ENCODE data around the gene PLA2G6.
A peak's percentile ranks its signal among the peaks of the same experiment; 100 is the strongest.

PLA2G6 gene, protein sequence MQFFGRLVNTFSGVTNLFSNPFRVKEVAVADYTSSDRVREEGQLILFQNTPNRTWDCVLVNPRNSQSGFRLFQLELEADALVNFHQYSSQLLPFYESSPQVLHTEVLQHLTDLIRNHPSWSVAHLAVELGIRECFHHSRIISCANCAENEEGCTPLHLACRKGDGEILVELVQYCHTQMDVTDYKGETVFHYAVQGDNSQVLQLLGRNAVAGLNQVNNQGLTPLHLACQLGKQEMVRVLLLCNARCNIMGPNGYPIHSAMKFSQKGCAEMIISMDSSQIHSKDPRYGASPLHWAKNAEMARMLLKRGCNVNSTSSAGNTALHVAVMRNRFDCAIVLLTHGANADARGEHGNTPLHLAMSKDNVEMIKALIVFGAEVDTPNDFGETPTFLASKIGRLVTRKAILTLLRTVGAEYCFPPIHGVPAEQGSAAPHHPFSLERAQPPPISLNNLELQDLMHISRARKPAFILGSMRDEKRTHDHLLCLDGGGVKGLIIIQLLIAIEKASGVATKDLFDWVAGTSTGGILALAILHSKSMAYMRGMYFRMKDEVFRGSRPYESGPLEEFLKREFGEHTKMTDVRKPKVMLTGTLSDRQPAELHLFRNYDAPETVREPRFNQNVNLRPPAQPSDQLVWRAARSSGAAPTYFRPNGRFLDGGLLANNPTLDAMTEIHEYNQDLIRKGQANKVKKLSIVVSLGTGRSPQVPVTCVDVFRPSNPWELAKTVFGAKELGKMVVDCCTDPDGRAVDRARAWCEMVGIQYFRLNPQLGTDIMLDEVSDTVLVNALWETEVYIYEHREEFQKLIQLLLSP

DNA sequence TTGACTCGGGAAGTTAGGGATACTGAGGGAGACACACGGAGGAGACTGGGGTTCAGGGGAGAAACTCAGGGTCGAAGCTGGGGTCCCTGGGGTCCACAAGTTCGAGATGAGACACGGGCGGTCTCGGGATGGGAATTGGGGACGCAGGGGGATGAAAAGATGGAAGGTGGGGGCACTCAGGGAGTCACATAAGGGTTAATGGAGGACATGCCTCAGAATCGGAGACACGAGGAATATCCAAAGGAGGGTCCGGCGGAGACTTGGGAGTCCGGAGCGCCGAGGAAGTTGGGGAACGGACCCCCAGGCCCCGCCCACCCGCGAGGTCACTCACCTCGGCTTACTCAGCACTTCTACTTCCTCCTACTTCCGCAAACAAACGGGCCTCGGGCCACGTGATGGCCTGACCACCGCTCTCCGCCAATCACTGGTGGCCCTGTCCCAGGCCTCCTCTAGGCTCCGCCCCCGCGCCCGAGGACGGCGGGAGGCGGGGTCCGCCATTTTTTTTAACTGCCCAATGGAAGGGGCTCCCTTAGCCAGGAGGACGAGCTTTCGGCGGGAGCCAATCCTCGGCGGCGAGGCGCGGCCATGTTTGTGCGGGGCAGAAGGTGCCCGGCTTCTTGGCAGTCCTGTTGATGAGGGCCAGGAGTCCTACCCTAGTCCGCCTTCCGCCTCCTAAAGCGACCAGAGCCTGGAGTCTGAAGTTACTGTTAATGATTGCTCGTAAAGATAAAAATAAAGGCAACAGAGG lies at the start of gene PLA2G6:
Gene PLA2G6, minus strand, starts transcription at position 378 of the 748 bp plus-strand sequence. CDS start 12,404 bp downstream, outside the sequence.
- DNase-seq = peak; percentile 98

DNA sequence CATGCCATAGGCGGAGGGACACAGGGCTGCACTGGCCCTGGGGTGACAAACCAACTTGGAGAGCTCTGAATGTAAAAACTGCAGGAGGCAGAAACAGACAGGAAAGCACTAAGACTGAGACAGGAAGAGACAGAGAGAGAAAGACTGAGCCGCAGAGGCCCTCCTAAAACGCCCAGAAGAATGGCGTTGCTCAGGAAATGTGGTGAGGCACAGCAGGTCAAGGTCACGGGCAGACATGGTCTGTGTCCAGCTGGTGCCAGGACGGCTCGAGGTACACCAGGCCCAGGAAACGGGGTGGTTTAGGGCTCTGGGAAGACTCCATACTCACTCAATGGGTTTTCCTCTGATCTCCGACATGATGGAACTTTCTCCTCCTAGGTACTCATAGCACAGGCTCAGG lies 49.3 kb upstream of the PLA2G6 start:
- DNase-seq = no peak

DNA sequence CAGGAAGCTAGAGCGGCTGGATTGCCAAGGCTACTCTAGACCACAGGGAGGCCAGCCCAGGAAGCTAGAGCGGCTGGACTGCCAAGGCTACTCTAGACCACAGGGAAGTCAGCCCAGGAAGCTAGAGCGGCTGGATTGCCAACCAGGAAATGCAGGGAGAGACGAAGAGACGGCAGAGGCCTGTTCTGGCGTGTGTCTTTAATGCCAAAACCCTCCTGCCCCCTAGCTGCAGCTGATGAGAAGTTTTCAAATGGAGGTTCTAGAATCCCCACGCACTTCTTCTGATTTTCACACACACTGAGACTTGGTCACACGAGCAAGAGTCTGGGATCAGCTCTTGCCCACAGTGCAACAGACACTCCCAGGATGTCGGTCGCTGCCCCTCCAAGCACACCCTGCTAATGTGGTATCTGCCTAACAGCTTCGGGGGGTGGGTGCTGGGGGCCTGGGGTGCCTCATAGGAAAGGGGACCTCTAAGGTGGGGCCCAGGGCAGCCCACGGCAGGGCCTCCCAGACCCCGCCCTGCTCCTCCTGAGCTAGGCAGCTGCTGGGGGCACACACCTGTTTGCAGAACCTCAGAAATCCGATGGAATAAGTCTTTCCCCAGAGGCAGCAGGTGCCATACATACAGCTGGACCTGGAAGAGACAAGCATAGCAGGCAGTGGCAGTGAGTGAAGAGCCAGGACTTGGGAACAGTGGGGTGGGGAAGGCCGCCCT lies 48.6 kb upstream of the PLA2G6 start:
- no peak for DNase-seq

DNA sequence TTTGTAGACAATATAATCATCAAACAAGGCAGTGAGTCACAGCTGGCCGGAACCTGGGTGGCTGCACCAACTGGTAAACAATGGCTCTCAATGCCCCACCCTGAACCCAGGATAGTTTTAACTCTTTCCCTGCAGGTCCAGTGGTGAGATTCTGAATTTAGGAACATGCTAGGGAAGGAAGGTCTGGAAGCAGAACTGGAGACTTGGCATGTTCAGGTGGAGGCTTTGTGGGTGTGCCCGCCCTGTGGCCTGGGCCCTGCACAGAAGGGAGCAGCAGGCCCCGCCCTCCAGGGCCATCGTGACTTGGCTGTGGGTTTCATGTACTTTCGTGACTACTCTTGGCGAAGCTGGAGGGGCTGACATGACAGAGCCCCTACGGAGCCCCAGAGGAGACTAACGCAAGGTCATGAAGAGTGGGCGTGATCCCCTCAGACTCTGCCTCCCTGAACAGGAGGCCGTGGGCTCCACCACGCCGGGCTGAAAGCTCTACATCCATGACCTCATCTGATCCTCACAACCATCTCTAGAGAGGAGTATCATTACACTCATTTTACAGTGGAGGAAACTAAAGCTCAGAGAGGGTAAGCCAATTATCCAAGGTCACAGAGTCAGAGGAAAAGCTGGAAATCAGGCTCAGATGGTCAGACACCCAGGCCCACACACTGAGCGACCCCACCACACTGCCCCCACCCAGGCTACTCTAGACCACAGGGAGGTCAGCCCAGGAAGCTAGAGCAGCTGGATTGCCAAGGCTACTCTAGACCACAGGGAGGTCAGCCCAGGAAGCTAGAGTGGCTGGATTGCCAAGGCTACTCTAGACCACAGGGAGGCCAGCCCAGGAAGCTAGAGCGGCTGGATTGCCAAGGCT lies 47.5 kb upstream of the PLA2G6 start:
- DNase-seq = no peak

DNA sequence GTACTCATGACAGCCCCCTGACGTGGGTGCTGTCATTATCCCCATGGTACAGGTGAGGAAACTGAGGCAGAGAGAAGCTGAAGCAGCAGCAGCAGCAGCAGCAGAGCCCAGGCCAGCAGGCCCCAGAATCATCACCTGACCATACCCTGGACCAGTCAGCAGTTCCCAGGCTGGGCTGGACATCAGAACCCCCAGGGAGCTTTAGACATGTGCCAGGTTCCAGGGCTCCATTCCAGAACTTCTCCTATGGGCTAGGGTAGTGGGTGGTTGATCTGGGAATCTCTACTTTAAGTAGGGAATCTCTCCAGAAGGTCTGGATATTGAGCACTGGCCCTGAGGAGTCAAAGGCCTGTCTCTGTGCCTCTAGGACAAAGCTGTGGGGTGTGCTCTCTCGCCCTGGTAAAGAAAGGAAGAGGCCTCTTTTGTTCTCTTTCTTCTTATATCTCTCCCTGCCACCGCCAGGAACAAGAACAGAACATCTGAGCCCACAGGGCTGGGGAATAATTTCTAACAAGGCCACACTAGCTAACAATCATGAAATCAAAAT lies 46.8 kb upstream of the PLA2G6 start:
- DNase-seq = no peak

DNA sequence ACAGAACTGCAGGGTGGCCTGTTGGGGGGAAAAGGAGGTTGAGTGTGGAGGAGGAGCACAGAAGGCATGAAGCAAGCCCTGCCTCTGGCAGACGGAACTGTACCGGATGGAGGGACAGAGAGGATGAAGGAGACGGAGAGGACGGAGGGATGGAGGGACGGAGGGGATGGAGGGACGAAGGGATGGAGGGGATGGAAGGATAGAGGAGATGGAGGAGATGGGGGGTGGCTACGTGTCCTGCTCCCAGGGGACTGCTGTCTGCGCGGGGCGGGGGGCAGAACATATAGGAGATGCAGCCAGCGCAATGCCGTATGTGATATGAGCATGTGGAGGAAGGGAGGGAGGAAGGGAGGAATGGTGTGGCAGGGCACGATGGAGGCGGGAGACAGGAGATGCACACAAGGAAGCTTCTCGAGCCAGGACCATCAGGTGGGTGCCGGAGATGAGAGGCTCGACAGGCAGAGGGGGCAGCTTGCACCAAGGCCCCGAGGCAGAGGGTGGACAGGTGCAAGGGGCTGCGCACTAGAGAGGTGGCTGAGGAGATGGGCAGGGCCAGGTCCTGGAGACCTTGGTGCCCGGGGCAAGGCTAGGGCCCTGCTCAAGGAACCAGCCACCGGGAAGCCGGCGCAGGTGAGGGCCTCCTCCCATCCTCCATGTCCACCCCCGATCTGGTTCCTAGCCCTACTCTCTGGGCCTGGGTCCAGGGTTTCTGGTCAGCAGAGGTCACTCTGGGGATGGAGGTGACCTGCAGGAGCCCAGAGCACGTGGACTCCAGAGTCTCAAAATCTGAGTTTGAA lies 45.4 kb upstream of the PLA2G6 start:
- no peak for DNase-seq

DNA sequence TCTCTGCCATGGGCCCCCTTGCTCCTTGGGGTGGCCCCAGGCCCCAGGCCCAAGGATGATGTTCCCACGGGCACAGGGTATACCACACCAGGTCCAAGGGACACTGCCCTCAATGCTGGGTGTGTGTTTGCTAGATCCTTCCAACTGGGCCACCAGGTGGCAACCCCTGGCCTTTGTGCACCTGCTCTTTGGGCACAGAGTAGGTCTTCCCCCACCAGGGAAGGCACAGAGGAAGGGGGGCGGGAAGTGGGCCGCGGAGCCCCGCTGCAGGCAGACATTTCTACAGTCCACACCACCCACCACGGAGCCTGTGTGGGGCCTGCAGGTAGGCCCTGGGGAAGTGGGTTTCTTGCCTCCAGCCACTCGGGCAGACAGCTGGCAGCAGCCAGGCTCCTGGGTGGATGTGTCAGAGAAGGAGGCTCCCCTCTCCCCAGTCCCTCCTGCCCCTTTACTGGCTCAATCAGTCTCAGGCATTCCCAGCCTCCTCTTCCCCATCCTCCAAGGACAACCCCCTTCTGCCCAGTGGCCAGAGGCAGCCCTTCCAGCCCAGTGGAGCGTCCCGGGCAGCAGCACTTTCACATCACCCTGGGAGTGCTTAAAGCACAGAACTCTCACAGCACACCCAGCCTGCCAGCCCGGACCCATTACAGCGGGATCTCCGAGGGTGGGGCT lies 41.8 kb upstream of the PLA2G6 start:
- DNase-seq = no peak

DNA sequence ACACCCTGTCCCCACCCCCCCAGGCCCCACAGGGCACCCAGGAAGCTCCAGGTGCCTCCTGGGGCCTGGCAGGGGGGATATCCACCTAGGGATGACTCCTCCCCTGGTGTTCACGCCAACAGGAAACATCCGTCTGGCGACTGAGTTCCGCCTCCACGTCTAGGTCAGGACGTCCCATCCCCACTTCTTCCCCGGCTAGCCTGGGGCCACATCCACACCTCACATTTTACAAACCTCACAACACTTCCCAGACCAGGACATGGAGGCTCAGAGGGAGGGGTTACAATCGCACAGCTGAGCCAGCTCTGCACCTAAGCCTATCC lies 41.1 kb upstream of the PLA2G6 start:
- no peak for DNase-seq

DNA sequence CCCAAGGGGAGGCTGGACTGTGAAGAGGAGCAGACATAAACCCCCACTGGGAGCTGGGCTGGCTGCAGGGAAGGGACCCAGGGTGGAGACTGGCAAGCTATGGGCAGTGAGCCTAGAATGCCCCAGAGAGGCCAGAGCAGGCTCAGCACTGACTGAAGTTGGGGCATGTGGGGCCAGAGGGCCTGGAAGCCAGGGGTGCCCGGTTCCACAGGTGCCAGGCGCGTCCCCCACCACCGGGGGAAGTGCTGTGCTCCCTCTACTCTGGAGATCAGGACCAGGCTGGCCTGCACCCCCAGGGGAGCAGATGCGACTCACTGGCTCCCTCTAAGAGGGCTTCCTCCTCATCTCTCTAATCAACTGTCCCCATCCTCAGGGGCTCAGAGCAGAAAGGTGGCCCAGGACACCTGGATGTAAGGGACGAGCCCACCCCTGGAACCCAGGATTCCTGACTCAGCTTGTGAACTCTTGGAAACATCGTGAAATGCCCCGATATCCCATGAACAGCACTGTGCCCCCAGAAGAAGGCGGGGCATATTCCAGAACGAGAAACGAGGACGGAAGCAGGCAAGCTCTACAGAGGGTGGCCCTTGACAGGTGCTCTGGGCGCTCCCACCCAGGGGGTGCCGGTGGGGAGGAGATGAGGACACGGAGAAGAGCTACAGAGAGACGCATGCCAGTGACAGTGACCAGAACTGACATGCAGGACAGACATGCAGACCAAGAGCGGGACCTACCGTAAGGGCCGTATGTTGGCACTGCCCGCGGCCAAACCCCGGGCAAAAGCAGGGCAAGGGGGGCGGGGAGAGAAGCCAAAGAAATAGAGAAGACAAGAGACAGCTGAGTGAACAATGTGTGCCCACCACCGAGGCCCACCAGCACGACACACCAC lies 40.5 kb upstream of the PLA2G6 start:
- no peak for DNase-seq

DNA sequence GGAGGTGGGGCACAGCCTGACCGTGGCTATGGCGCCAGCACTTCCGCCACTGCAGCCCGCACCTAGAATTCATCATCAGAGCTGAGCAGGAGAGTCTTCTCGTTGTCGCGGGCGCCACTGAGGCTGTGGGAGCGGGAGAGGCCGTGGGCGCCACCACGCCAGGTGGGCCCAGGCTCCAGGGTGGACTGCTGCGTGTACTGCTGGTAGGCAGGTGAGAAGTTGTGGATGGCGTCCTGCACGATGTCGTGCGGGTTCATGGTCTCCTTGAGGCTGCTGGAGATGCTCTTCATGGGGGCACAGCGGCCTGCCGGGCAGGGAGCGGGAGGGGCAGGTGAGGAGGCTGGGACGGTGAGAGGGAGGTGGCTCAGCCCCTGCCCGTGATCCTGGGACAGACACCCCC lies 39.8 kb upstream of the PLA2G6 start:
- DNase-seq = no peak

DNA sequence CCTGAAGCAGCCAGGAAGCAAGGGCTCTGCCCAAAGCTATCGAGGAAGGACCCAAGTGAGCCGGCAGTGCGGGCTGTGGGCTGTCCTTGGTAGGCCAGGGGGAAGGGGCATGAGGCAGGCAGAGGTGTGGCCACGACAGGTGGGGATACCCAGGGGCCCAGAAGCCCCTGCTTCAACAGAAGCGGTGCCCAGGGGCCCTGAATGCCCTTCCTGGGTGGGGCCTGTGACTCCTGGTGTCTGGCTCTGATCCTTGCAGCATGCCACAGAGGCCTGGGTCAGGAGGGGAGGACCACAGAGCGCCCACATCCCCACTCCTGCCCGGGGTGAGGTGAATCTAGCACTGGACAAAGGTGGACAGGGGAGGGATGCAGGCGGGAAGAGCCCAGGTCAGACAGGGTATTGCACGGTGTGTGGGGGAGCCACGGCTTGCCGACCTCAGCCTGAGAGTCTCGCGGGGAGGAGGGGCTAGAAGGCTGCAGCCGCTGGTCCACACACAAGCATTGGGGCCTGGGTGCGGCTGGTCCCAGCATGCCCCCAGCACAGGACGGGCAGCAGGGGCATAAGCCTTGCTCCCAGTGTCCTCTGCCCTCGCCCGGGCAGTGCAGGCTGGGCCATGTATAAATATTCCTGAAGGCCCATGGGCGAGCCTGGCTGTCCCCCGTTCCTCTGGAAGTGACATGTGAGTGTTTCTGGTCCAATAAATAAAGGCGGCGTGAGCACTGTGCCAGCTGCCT lies 39.2 kb upstream of the PLA2G6 start:
- no peak for DNase-seq

DNA sequence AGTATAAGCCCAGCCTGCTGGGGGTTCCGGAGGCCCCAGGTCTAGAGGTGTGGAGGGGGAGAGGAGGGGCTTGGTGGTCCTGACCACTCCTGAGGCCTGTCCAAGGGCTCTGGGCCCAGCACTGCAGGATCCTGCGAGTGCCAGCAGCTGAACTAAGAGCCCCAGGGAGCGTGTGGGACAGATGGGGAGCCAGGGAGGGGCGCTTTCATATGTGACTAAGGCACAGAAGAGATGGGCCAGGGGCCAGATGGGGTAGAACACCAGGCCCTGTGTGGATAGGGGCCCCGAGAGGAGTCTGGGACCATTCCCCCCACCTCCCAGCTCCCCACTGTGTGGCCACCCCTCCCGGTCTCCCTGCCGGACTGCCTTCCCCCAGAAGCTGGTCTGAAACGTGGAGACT lies 38.5 kb upstream of the PLA2G6 start:
- DNase-seq = no peak

DNA sequence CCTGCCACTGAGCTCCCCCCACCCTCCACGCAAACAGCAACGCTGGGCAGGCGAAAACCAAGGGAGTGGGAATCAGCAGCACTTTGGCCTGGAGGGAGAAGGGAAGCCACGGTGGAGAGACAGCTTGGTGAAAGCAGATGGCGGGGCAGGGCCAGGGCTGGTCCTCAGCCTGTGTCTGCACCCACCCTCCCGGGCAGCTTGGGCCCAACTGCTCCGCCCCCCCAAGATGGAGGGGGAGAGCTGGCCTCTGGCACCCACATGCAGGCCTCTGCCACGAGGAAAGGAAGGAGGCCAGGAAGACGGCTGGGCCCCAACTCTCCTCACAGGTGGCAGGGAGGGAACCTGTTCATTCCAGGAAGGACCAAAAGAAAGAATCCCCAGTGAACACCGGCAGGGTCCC lies 38.0 kb upstream of the PLA2G6 start:
- no peak for DNase-seq

DNA sequence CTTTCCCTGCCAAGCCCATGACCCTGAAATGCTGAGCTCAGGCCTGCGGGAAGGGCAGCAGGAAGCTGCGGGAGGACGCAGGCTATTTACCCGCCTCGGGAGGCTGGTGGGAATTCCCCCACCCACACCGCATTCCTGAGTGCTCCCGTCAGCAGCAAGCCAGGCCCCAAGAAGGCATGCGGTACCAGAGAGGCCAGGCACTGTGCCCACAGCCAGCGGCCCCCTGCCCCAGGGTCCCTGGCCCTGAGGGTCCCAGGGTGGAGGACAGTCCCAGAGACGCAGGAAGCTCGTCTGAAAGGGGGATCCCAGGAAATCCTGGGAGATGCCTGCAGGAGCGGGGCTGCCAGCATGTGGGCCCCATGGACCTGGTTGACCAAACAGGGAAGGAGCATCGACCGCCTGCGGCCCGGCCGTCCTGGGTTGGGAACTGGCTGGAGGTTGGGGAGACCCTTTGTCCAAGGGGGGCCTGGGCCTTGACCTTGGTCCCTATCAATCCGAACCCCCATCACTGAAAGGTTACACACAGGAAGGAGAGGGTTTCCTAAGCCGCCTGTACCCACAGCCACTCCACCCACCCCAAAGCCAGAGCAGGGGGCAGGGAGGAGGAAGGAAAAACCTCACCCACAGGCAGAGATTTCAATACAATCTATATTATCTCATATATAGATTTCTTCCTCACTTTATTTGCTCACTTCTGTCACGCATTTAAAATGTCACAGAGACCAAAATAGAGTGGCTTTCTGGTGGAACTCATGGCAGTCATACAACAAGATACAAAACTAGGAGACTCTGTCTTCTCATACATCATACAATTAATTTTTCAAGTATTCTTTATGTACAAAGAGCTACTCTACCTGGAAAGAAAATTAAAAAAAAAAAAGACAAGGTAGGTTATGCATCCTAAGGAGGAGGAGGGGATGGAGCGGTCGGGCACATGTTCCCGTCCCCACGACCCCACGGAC lies 37.3 kb upstream of the PLA2G6 start:
- DNase-seq = no peak

DNA sequence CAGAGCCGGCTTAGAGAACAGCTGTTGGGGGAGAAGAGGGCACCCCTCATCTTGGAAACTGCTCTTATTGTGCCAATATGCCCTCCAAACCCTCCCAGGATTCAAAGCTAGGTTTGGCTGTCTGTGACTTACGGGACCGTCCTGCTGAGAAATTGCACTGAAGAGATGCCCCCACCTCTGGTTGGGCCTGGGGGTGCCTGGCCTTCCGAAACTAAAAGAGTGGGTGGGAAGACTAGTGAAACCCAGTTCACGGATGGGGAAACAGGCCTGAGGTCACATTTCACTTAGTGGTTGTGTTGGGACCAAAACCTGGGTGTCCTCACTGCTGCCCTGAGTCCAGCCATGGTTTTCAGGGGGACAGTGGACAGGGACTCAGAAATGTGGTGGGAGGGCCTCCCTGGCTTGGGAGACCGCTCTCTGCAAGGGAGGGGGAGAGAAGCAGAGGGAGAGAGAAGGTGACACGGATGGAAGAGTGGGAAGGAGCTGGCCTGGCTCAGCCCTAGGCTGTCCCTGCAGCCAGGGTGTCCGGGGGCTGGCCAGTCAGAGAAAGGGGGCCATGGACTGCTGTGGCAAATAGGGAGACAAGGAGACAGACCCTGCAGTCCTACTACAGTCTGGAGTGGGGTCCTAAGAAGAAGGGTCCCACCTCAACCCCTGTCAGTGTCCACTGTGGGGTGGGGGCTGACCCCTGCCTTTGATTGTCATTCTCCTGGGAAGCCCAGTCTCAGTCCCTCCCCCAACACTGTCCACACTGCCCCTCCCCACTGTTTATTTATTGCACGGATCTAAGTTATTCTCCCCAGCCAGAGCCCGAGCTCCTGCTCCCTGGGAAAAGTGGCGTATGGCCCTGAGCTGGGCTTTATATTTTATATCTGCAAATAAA lies 33.8 kb upstream of the PLA2G6 start:
- DNase-seq = no peak
